Body of pancreas (tissue), 4 donors: ENCODE results near the gene SNED1. TPM values are rescaled to one million over a fixed set of nuclear protein-coding genes. Genes with fewer than 3 reads are reported as not detected.
A peak's percentile ranks its signal among the peaks of the same experiment; 100 is the strongest.

Experiments used
- ATAC-seq: fragments of 150-250 bp; one replicate; pipeline ENCODE4 v1.9.1; 2016
- DNase-seq, 4 donors: peaks; one replicate each; pipeline ENCODE4 v3.0.0-alpha.2; 2019
- H3K27ac ChIP-seq, 4 donors: fragments of 200-600 bp; sonication (generic); 1 replicate in 3 of 4; 2 replicates in 1 of 4; pipeline versions ENCODE4 v1.5.1 to v1.6.1; 2016 to 2019; ENCODE audit warnings: mild to moderate bottlenecking in 1 of 4, mixed read lengths in 1 of 4, moderate library complexity in 1 of 4
- H3K27me3 ChIP-seq, 2 donors: fragments of 200-600 bp; sonication (generic); one replicate each; pipeline ENCODE4 v1.6.0; 2016; ENCODE audit warnings: mild to moderate bottlenecking in 1 of 2
- H3K36me3 ChIP-seq, 2 donors: fragments of 200-600 bp; sonication (generic); replicated peaks in 1 of 2; 2 replicates each; pipeline ENCODE4 v1.5.1; 2016; ENCODE audit warnings: low read depth in 2 of 2; ENCODE audit not compliant: insufficient read depth in 1 of 2
- H3K4me1 ChIP-seq: fragments of 200-600 bp; sonication (generic); one replicate; pipeline ENCODE4 v1.6.0; 2016
- H3K4me3 ChIP-seq, 2 donors: fragments of 200-600 bp; sonication (generic); 1 replicate in 1 of 2; 2 replicates in 1 of 2; pipeline ENCODE4 v1.5.1; 2016 to 2019
- H3K9me3 ChIP-seq, 3 donors: fragments of 200-600 bp; sonication (generic); 1 replicate in 2 of 3; 2 replicates in 1 of 3; pipeline ENCODE4 v1.5.1; 2016
- POLR2A ChIP-seq, 3 donors: fragments of 450-650 bp; IDR thresholded peaks; one replicate each; pipeline ENCODE4 v1.6.1; 2016; ENCODE audit warnings: antibody characterized with exemption in 3 of 3, mild to moderate bottlenecking in 2 of 3
- WGBS, 2 donors: methylation state at CpG; one replicate each; pipeline ENCODE4 v1.1.5; 2017; 5-methylcytosine and 5-hydroxymethylcytosine counted together
- intact Hi-C: fragments of 100-400 bp; cut with DNase I; formaldehyde crosslinking; loops from one replicate; pipeline ENCODE4 v1.15.1; 2023
- total RNA-seq, 2 donors: library from RNA; depleted of rRNA; stranded (reverse); fragments of >200 nt; gene quantifications; one replicate each; pipeline ENCODE4 v1.1.0, GENCODE V29; 2016
- TF ChIP-seq, protein P1 (sequence below), 7 experiments: fragments of 450-650 bp in 4 of 7; fragments of 200-600 bp in 3 of 7; sonication (generic) in 3 of 7; IDR thresholded peaks; one replicate each; pipeline ENCODE4 v1.5.1; 2016 to 2019; ENCODE audit warnings: antibody characterized with exemption in 7 of 7

The SNED1 gene
- total RNA-seq, 2 donors from 2014 or later = 13.5 to 33.0 TPM

DNA sequence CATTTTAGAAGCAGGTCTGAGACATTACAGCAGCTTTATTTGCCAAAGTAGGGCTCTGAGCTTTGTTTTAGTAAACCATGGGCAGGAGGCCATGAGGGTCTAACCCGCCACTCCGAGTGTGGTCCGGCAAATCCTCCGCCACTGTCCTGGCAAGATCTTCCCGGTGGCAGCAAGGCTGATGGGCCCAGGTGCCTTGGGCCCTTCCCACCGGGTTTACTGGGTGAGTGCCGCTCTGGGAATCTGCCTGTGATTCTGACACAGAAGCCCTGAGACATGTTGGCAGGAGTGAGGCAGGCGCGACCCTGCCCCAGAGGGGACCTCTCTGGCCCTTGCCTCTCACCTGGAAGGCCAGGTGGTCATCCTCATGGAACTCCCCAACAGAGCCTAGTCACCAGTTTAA lies 73.7 kb downstream of the SNED1 start:
- Histone ChIP-seq H3K36me3 (peaks cover 0 to 2% of the 10 kb centered on the region in 2 donors), H3K27ac (no peak overlapping the region), H3K27me3 (no peaks in the 10 kb centered on the region), H3K9me3 (no peaks in the 10 kb centered on the region), H3K4me3 (no peak overlapping the region), H3K4me1 (no peaks in the 10 kb centered on the region)
- ATAC-seq = no peak
- intact Hi-C loops = no loop called here
- DNase-seq = peak in 1 of 4 donors; percentile 7
- WGBS, 2 donors = 70 to 87% methylated on average over 3 to 9 of the region's 9 CpGs
- no peak for TF ChIP-seq POLR2A (IDR thresholded peaks at IDR 0.05)
- TF ChIP-seq, protein P1, sequence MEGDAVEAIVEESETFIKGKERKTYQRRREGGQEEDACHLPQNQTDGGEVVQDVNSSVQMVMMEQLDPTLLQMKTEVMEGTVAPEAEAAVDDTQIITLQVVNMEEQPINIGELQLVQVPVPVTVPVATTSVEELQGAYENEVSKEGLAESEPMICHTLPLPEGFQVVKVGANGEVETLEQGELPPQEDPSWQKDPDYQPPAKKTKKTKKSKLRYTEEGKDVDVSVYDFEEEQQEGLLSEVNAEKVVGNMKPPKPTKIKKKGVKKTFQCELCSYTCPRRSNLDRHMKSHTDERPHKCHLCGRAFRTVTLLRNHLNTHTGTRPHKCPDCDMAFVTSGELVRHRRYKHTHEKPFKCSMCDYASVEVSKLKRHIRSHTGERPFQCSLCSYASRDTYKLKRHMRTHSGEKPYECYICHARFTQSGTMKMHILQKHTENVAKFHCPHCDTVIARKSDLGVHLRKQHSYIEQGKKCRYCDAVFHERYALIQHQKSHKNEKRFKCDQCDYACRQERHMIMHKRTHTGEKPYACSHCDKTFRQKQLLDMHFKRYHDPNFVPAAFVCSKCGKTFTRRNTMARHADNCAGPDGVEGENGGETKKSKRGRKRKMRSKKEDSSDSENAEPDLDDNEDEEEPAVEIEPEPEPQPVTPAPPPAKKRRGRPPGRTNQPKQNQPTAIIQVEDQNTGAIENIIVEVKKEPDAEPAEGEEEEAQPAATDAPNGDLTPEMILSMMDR (IDR thresholded peaks at IDR 0.05) = no peak

DNA sequence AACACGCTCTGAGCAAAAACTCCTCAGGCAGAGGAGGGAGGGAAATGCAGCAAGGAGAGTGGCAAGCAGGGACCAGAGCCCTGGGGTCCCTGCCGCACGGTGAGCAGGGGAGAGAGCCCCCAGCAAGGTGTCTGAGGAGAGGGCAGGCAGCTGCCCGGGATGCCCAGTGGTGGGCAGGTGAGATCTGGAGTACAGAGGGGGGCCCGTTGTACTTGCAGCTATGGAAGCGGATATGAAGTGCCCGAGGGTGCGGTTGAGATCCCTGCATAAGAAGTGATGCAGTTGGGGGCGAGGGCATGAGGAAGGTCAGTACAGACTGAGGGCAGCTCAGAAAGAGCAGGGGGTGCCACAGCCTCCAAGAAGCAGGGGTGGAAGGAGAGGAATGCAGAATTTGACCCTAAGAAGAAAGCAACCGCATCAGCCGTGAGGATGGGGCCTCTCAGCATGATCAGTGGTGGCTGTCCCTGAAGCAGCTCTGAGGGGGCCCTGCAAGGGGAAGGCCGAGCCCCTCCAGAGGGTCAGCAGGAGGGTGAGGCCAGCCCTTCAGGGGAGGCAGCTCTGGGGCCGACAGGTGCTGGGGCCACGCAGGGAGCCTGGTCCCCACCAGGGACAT lies 74.2 kb downstream of the SNED1 start:
- intact Hi-C loops = no loop called here
- Histone ChIP-seq H3K4me3 (no peak overlapping the region), H3K9me3 (no peaks in the 10 kb centered on the region), H3K27me3 (no peaks in the 10 kb centered on the region), H3K27ac (no peak overlapping the region), H3K36me3 (peaks cover 0 to 2% of the 10 kb centered on the region in 2 donors), H3K4me1 (no peaks in the 10 kb centered on the region)
- DNase-seq (no peak), ATAC-seq (no peak)
- WGBS, 2 donors = 68 to 71% methylated on average over 11 to 14 of the region's 14 CpGs
- no peak for TF ChIP-seq POLR2A (IDR thresholded peaks at IDR 0.05)
- TF ChIP-seq, protein P1 (IDR thresholded peaks at IDR 0.05) = no peak

DNA sequence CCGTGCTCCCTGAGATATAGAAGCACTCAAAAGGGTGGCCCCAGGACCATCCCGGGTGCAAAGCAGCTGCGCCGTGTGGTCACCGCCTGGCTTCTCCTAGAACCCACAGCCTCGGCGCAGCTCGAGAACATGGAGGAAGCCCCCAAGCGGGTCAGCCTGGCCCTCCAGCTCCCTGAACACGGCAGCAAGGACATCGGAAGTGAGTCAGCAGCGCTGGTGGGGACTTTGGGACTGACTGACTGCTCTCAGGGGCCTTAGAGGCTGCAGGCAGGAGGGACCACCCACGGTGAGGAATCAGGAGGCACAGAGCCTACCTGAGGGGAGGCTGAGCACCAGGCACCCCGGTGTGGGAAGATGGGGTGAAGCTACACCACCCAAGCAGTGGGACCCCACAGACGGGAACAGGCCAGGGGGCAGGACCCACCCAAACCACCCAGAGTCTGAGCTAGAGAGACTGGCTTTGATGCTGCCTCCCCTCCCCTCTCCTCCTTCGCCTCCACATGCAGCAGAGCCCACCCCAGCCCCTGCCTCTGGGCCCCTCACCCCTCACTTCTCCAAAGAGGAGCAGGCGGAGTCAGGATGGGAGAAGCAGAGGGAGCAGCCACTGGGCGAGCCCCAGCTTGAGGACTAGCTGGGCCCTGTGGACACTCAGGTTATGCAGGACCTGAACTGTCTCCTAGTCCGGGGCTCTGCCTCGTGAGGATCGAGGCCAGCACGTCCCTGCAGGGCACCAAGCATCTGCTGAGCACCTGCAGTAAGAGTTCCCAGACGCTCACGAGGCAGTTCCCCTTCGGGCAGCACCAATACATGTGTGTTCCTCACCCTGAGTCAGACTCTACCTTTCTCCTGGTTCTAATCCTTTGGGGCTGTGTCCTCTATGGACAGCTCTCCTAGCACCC lies 75.0 kb downstream of the SNED1 start:
- Histone ChIP-seq H3K4me1 (no peaks in the 10 kb centered on the region), H3K27me3 (no peaks in the 10 kb centered on the region), H3K27ac (no peak overlapping the region), H3K36me3 (peaks cover 0 to 2% of the 10 kb centered on the region in 2 donors), H3K9me3 (no peaks in the 10 kb centered on the region), H3K4me3 (no peak overlapping the region)
- TF ChIP-seq, protein P1 (IDR thresholded peaks at IDR 0.05) = no peak
- TF ChIP-seq POLR2A (IDR thresholded peaks at IDR 0.05) = no peak
- 68 to 71% methylated on average over 12 to 22 of the region's 25 CpGs for WGBS, 2 donors
- no peak for DNase-seq
- intact Hi-C loops = no loop called here
- no peak for ATAC-seq

DNA sequence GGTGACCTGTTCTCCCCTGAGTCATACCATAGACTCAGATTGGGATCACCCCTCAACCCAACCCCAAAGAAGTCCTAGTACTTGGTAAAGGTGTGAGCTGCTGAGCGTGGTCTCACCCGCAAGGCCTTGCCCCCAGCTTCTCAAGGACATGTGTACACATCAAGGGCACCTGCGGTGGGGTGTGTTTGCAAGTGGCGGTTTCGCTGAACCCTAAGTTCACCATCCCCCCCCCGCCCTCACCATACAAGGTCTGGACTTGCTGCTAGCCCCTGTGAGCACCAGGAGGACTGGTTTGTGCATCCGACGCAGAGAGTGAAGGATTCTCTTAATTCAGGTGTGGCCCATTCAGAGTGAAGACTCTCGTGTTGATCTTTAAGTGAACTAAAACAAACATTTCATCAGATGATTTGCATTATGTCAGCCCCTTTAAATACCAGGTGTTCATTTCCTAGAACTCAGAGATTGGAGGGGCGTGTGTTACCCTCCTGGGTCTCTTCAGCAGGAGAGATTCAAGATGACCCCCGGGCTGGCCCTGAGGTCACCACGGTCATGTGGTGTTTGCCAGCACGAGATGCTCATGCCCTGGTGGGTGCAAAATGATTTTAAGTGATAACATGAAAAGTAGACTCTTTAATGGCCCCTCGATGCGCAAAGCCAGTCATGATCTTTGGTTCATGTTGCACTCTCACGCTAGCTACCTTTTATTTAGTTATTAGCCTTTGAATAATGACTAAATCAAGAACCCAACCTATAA lies 75.8 kb downstream of the SNED1 start:
- Histone ChIP-seq H3K4me3 (no peak overlapping the region), H3K27ac (no peak overlapping the region), H3K36me3 (peaks cover 0 to 2% of the 10 kb centered on the region in 2 donors), H3K27me3 (no peaks in the 10 kb centered on the region), H3K4me1 (no peaks in the 10 kb centered on the region), H3K9me3 (no peaks in the 10 kb centered on the region)
- WGBS, 2 donors = 84 to 92% methylated on average over 14 to 16 of the region's 16 CpGs
- TF ChIP-seq, protein P1 (IDR thresholded peaks at IDR 0.05) = no peak
- TF ChIP-seq POLR2A (IDR thresholded peaks at IDR 0.05) = no peak
- intact Hi-C loops = no loop called here
- DNase-seq (no peak), ATAC-seq (no peak)
